Panc1 (cell line): Measurements from ENCODE around the gene SPATA6L. TPM values are rescaled to one million over a fixed set of nuclear protein-coding genes. Genes with fewer than 3 reads are reported as not detected.

Source experiments
- ATAC-seq: fragments of 200-7000 bp; cut with Tn5 transposase; 2 replicates; pipeline ENCODE4 v1.9.1; 2020; ENCODE audit warnings: mild to moderate bottlenecking, moderate library complexity
- BruUV-seq: library from RNA; stranded (reverse); fragments of 400-500 nt; replicated peaks from 2 replicates; lab custom pipeline; 2021; lab: Mats Ljungman, UMichigan
- CTCF ChIA-PET: fragments of 300-600 bp; sonication (Branson Sonifier 250); formaldehyde crosslinking; loops from one replicate; lab custom pipeline; 2022; ENCODE audit warnings: antibody characterized with exemption; lab: Charles Lee
- POLR2A ChIA-PET: fragments of 300-600 bp; sonication (Branson Sonifier 250); formaldehyde crosslinking; loops from one replicate; lab custom pipeline; 2022; ENCODE audit warnings: antibody characterized with exemption; lab: Charles Lee
- DNase-seq: peaks from one replicate; pipeline ENCODE4 v3.0.0-alpha.2; 2010; ENCODE audit warnings: low read depth, low spot score
- H3K27ac ChIP-seq: 2 replicates; pipeline ENCODE4 v1.5.1; 2011; ENCODE audit warnings: mild to moderate bottlenecking, low read length, inconsistent platforms
- H3K27me3 ChIP-seq: fragments of 200-500 bp; sonication (Bioruptor generic); 2 replicates; pipeline ENCODE4 v1.6.0; 2014; ENCODE audit warnings: low read length, inconsistent platforms; ENCODE audit not compliant: control insufficient read depth, insufficient read depth
- H3K36me3 ChIP-seq: fragments of 200-500 bp; sonication (Bioruptor generic); 2 replicates; pipeline ENCODE4 v1.5.1; 2014; ENCODE audit warnings: inconsistent platforms, mild to moderate bottlenecking, low read length, moderate library complexity; ENCODE audit not compliant: control insufficient read depth, insufficient read depth
- H3K4me1 ChIP-seq: 2 replicates; pipeline ENCODE4 v1.5.1; 2011; ENCODE audit warnings: inconsistent platforms, mild to moderate bottlenecking, low read length, moderate library complexity; ENCODE audit not compliant: control insufficient read depth, insufficient read depth
- H3K4me3 ChIP-seq, 2 experiments: 2 replicates each; pipeline ENCODE4 v1.5.1; 2011 to 2012; ENCODE audit warnings: low read depth in 2 of 2, low read length in 2 of 2, mild to moderate bottlenecking in 2 of 2, inconsistent platforms in 1 of 2, moderate library complexity in 1 of 2
- H3K9me3 ChIP-seq: fragments of 200-500 bp; sonication (Bioruptor generic); 2 replicates; pipeline ENCODE4 v1.5.1; 2014; ENCODE audit warnings: low read depth, mild to moderate bottlenecking, inconsistent platforms, low read length, moderate library complexity; ENCODE audit not compliant: control insufficient read depth, insufficient read depth
- CTCF ChIP-seq: fragments of 450-650 bp; IDR thresholded peaks from 2 replicates; pipeline ENCODE4 v1.5.1; 2017; ENCODE audit warnings: mild to moderate bottlenecking
- POLR2AphosphoS5 ChIP-seq: IDR thresholded peaks from 2 replicates; pipeline ENCODE4 v1.6.1; 2012; ENCODE audit warnings: mild to moderate bottlenecking, low read depth, low read length, moderate library complexity
- REST ChIP-seq, 2 experiments: IDR thresholded peaks; 2 replicates each; pipeline ENCODE4 v1.6.1; 2011 to 2012; ENCODE audit warnings: low read depth in 2 of 2, control low read depth in 1 of 2, low read length in 1 of 2, mild to moderate bottlenecking in 1 of 2, moderate library complexity in 1 of 2; ENCODE audit not compliant: insufficient read depth in 1 of 2
- SIN3A ChIP-seq: IDR thresholded peaks from 2 replicates; pipeline ENCODE4 v1.6.1; 2012; ENCODE audit warnings: low read depth, mild to moderate bottlenecking, low read length, moderate library complexity, borderline replicate concordance; ENCODE audit not compliant: insufficient read depth
- TCF7L2 ChIP-seq: IDR thresholded peaks from 2 replicates; pipeline ENCODE4 v1.6.1; 2011; ENCODE audit warnings: mild to moderate bottlenecking, low read depth, low read length, inconsistent platforms
- in situ Hi-C: cut with HindIII; loops from 2 replicates; pipeline ENCODE4 v1.10.0; 2016; ENCODE audit warnings: low sequenced_read_pairs, low pct_unique_long_range_greater_than_20kb
- intact Hi-C: fragments of 100-400 bp; cut with micrococcal nuclease; formaldehyde crosslinking; loops from one replicate; pipeline ENCODE4 v1.10.0; 2022; ENCODE audit not compliant: unreplicated experiment
- total RNA-seq: library from RNA; stranded (reverse); gene quantifications from one replicate; pipeline ENCODE4 v1.2.1, GENCODE V29; 2021; ENCODE audit not compliant: unreplicated experiment

SPATA6L gene
- total RNA-seq, 1 experiment from 2014 or later: 0.13 TPM

- intact Hi-C loops (no loop called here), in situ Hi-C loops (no loop called here)
- Histone ChIP-seq H3K36me3 (no peaks in the 10 kb centered on the region; the same call in 1 of the 2 replicates), H3K4me1 (no peaks in the 10 kb centered on the region), H3K4me3 (no peak overlapping the region), H3K27me3 (no peaks in the 10 kb centered on the region), H3K9me3 (no peaks in the 10 kb centered on the region), H3K27ac (no peak overlapping the region)
- ChIA-PET CTCF (no interaction called here), POLR2A (no interaction called here)
- ATAC-seq: no peak
- TF ChIP-seq TCF7L2 (no peak), POLR2AphosphoS5 (no peak), CTCF (no peak)
- DNase-seq: no peak
- no TSS peak for BruUV-seq
These were observed 33.8 kb upstream of the SPATA6L start for GRCh38 chr9:4700091-4700490.

- POLR2A ChIA-PET: no interaction called here
- no peak for DNase-seq
- H3K36me3 ChIP-seq: no peaks in the 10 kb centered on the region
- no TSS peak for BruUV-seq
- no peaks in the 10 kb centered on the region for H3K9me3 ChIP-seq
- intact Hi-C loops (no loop called here), in situ Hi-C loops (no loop called here)
- no peak overlapping the region for H3K27ac ChIP-seq
- H3K27me3 ChIP-seq: no peaks in the 10 kb centered on the region
- CTCF ChIA-PET: no interaction called here
- H3K4me1 ChIP-seq: no peaks in the 10 kb centered on the region
- H3K4me3 ChIP-seq: no peak overlapping the region
- no peak for TF ChIP-seq SIN3A
- no peak for TF ChIP-seq REST (IDR thresholded peaks at IDR 0.05; ENCODE audit: insufficient read depth in 1 of 2, low read depth in 2 of 2, low read length in 1 of 2)
- no peak for TF ChIP-seq TCF7L2
- no peak for TF ChIP-seq POLR2AphosphoS5
- no peak for TF ChIP-seq CTCF
- ATAC-seq: no peak
These were observed 25.5 kb upstream of the SPATA6L start for GRCh38 chr9:4691795-4692194.
